GM19455 (cell line): ENCODE results near the gene ABCC4.
"Not testable (repeated sequence)": the region's sequence is repeated elsewhere in the genome, so short reads cannot be mapped to it uniquely, and the experiment has no call there.

Experiments
- ATAC-seq: cut with Tn5 transposase; IDR thresholded peaks from one replicate; pipeline ENCODE4 v1.9.1; 2021; ENCODE audit not compliant: unreplicated experiment

ABCC4 gene

DNA sequence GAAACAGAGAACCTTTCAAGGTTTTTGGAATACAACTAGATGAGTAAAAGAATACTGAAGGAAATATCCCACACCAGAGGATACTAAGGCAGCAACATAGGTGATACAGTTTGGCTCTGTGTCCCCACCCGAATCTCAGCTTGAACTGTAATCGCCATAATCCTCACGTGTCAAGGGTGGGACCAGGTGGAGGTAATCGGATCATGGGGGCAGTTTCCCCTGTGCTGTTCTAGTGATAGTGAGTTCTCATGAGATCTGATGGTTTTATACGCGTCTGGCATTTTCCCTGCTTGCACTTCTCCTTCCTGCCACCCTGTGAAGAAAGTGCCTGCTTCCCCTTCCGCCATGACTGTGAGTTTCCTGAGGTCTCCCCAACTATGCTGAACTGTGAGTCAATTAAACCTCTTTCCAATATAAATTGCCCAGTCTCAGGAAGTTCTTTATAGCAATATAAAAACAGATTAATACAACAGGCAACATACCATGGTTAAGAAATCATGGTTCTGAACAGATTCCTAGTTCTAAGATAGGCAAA lies 97.0 kb downstream of the ABCC4 start:
- ATAC-seq: no peak

- ATAC-seq: no peak
Observed at GRCh38 chr13:95201814-95202651, 99.2 kb downstream of the ABCC4 start.

DNA sequence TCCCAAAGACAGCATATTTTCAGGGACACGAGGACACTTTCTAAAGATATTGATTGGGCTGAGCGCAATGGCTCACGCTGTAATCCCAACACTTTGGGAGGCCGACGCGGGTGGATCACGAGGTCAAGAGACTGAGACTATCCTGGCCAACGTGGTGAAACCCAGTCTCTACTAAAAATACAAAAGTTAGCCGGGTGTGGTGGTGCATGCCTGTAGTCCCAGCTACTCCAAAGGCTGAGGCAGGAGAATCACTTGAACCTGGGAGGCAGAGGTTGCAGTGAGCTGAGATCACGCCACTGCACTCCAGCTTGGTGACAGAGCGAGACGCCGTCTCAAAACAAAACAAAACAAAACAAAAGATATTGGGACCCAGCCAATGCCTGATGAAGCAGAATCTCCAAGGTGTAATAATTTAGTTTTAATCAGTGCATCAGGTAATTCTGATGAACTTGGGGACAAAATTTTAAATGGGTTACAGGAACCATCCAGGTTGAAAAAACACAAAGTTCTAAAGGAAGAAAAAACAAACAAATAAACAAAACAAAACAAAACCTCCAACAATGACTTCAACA lies 100.8 kb downstream of the ABCC4 start:
- ATAC-seq: not testable (repeated sequence)

GRCh38 chr13:95199896-95200295 lies 101.4 kb downstream of the ABCC4 start:
- no peak for ATAC-seq

DNA sequence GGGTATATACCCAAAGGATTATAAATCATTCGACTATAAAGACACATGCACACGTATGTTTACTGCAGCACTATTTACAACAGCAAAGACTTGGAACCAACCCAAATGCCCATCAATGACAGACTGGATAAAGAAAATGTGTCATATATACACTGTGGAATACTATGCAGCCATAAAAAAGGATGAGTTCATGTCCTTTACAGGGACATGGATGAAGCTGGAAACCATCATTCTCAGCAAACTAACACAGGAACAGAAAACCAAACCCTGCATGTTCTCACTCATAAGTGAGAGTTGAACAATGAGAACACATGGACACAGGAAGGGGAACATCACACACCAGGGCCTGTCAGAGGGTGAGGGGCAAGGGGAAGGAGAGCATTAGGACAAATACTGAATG lies 102.6 kb downstream of the ABCC4 start:
- not testable (repeated sequence) for ATAC-seq

DNA sequence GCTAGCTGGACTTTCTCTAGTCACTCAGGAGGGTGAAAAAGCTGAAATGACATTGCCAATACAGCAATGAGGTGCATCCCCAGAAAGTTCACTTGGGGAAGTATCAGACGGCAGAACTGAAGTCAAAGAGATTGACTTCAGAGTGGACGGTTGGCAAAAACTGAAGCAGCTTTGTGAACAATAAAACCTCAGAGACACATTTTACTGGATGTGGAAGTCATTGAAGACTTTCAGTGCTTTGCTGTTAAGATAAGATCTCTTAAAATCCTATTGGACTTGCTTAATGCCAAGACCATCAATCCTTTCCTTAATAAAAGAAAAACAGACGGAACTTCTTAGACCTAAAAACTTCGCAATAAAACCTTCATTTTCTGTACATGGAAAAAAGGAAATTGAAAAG lies 103.7 kb downstream of the ABCC4 start:
- ATAC-seq: no peak

DNA sequence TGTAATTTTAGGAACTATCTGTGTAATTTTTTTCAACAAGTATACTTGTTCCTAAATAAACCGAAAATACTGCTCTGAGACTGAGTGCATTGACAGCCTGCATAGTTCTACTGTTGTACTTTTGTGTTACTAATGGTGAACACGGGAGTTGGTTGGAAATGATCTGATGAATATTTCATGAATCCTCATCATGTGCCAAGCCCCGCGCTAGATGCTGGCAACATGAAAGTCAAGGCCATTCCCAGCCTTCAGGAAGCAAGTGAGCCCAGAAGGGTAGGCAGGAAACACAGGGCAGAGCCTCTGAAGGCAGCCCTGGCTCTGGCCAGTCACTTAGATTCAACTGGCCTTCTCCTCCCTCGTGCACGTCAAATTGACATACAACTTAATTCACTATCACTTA lies 106.1 kb downstream of the ABCC4 start:
- no peak for ATAC-seq

- ATAC-seq: no peak
Observed at GRCh38 chr13:95193509-95194230, 107.6 kb downstream of the ABCC4 start.

- ATAC-seq: no peak
Observed at GRCh38 chr13:95192998-95193397, 108.3 kb downstream of the ABCC4 start.

DNA sequence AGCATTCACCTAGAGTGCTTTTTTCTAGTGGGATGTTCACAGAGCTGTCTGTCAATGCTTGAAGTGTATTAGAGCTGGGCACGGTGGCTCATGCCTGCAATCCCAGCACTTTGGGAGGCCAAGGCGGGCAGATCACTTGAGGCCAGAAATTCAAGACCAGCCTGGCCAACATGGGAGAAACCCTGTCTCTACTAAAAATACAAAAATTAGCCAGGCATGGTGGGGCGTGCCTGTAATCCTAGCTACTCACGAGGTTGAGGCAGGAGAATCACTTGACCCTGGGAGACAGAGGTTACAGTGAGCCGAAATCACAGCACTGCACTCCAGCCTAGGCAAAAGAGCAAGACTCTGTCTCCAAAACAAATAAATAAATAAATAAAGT lies 108.7 kb downstream of the ABCC4 start:
- ATAC-seq: not testable (repeated sequence)

DNA sequence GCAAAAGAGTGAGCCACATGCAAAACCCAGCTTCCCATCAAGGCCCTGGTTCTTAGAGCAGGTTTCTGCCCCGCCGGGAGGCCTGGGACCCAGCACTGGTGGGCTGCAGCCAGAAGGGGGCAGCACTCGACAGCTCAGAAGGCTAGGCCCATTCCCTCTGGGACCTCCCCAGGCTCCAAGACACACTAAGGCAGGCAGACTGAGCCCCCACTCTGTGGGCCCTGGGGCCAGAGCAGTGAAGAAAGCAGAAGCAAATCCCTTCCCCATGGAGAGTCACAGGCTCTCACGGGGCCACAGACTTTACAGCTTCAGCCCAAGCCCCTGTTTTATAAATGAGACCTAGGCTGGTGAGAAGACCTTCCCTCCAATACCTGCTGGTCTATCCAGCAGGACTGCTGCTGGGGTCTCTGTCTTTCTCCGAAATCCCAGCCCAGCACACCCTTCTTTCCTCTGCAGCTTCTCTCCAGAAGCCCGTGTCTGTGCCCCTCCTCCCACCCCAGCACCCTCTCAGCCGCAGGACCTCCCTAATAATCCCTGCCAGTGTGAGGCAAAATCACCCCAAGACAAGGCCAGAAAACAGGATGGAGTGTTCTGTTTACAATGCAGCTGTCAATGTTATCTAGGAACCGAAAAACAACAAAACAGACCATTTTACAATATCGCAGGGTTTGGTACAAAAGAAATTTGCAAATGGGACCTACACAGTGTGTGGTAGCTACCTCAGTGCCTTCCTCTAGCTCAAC lies 109.3 kb downstream of the ABCC4 start:
- ATAC-seq: peak; percentile 86

DNA sequence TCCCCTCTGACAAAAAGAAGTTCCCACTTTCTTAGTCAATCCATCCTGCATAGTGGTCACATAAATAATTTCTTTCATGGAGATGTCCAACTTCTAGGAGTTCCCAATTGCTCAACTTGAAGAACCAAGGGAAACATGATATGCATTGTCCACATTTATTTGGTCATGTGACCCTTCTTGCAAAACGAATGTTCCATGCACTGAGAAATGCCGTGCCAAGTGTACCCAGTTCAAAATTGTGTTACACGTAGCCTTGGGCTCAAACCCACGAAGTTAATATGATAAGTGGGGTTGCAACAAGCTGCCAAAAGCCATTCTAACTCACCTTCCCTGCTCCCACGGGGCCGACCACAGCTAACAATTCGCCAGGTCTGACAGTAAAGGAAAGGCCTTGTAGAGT lies 113.1 kb downstream of the ABCC4 start:
- ATAC-seq: no peak

DNA sequence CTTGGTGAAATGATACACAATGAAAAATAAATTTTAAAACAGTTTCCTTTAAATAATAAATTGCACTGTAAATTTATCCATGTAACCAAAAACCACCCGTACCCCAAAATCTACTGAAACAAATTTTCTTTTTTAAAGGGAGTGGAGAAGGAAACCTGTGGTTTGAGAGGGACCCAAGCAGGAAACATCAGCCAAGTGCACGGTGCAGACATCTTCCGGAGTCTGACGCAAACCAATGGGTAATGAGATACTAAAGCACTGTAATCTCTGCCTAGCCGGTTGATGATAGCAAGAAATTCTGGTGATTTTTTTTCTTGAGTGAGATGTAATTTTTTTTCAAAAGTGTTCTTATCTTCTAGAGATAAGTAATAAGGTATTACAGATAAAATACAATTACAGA lies 115.4 kb downstream of the ABCC4 start:
- ATAC-seq: no peak

GRCh38 chr13:95185311-95185710 lies 115.9 kb downstream of the ABCC4 start:
- no peak for ATAC-seq

- ATAC-seq: no peak
Observed at GRCh38 chr13:95184317-95184716, 116.9 kb downstream of the ABCC4 start.

DNA sequence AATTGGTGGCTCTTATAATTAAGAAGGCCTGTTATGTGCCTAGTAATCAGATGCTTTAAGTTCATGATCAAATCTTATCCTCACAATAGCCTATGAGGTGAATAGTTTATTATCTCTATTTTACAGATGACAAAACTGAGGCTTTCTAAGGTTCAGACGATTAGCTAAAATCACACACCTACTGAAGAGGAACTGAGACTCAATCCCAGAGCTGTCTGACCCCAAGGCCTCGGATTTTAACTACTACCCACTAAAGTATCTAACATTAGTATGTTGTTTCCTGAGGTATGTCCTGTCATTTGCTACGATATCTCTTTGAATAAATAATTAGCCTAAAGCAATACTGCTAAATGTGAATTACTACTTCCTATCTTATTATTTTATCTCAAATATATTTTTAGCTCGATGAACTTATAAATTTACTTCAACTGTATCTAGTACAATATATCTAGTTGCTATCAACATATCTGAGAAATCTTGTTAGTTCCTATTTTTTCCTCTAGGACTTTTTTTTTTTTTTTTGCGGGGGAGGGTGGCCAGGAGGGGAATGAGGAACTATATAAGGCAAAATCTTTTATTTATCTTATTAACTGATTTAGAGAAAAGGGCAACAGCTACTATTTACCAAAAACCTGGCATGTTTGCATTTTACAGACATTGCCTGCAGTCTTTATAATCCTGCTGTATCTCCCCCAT lies 118.5 kb downstream of the ABCC4 start:
- ATAC-seq: no peak

- ATAC-seq: peak; percentile 67
Observed at GRCh38 chr13:95181586-95181985, 119.7 kb downstream of the ABCC4 start.

- ATAC-seq: no peak
Observed at GRCh38 chr13:95180513-95181245, 120.6 kb downstream of the ABCC4 start.

- ATAC-seq: no peak
Observed at GRCh38 chr13:95176611-95177259, 124.5 kb downstream of the ABCC4 start.
